Embryonic facial prominence (tissue), 1 donor: ENCODE data around the gene L3HYPDH.
A peak's percentile ranks its signal among the peaks of the same experiment; 100 is the strongest.
"Not testable (repeated sequence)": the region's sequence is repeated elsewhere in the genome, so short reads cannot be mapped to it uniquely, and the experiment has no call there.

Source experiments
- DNase-seq: peaks from one replicate; pipeline ENCODE4 v3.0.0-alpha.2; 2016; ENCODE audit errors: extremely low spot score

Gene L3HYPDH

GRCh38 chr14:59478540-59478939, 5.7 kb downstream of the L3HYPDH start:
- DNase-seq: no peak

- DNase-seq: no peak
These were observed 8.5 kb downstream of the L3HYPDH start for GRCh38 chr14:59475709-59476108.

DNA sequence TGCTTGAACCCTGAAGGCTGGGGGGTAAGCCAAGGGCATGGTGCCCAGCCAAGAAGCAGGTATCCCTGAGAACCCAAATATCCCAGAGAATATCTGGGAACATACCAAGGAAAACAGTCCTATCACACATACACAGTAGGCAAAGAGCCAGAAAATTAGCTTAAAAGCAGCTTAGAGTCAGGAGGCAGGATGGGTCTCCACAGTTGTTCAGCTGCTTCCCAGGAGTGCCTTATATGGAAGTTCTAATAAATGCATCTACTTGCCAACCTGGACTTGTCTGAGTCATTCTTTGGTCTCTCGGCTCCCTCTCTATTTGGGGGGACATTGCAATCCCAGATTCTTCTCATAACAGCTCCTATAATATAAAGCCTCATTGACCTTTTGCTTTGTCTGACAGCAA, 10.0 kb downstream of the L3HYPDH start:
- no peak for DNase-seq

- DNase-seq: no peak
These were observed 18.7 kb downstream of the L3HYPDH start, which contains the start of gene GPR135 for GRCh38 chr14:59465316-59466135. Gene GPR135, minus strand, starts transcription at chr14:59465380. Its CDS starts 154 bp downstream, at chr14:59465226.

- DNase-seq: no peak
These were observed 19.5 kb downstream of the L3HYPDH start for GRCh38 chr14:59464486-59465315.

DNA sequence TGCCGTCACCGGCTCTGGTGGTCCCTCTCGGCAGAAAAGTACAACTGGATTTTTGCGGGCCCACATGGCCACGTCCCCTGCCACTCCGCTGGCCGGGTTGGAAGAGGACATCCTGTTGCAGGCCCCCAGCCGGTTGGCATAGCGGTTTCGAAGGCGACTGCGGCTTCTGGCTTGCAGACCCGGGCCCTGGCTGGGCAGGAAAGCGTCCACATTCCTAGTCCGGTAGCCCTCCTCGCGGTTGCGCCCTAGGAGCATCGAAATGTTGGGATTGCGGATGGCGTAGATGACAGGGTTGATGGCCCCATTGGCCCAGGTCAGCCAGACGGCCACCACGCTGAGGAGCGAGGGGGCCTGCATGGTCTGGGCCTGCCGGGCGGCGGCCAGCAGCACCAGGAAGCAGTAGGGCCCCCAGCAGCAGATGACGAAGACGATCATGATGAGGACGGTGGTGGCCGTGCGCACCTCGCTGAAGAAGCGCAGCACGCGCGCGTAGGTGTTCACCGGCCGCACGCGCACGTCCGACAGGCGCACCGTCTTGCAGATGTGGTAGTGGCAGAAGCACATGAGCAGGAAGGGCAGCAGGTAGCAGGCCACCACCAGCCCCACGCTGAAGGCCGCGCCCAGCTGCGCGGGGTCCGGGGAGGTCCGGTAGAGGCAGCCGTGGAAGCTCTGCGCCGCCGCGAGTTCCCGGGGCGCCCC, 20.3 kb downstream of the L3HYPDH start:
- no peak for DNase-seq

- DNase-seq: no peak
These were observed 22.3 kb downstream of the L3HYPDH start for GRCh38 chr14:59461891-59462290.

- DNase-seq: no peak
These were observed 23.8 kb downstream of the L3HYPDH start for GRCh38 chr14:59460378-59460777.

GRCh38 chr14:59458486-59458885, 25.7 kb downstream of the L3HYPDH start:
- no peak for DNase-seq

DNA sequence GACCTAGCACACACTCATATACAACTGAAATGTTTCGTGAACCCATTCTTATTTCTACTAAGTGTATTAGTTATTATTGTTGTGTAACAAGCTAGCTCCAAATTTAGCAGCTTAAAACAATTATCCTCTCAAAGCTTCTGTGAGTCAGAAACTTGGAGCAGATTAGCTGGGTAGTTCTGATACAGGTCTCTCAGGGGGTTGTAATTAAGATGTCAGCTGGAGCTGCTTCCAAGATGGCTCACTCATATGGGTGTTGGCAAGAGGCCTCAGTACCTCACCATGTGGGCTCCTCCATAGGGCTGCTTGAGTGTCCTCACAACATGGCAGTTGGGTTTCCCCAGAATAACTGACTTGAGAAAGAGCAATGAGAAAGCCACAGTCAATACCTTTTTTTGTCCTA, 28.8 kb downstream of the L3HYPDH start:
- no peak for DNase-seq

GRCh38 chr14:59454139-59454538, 30.1 kb downstream of the L3HYPDH start:
- DNase-seq: no peak

DNA sequence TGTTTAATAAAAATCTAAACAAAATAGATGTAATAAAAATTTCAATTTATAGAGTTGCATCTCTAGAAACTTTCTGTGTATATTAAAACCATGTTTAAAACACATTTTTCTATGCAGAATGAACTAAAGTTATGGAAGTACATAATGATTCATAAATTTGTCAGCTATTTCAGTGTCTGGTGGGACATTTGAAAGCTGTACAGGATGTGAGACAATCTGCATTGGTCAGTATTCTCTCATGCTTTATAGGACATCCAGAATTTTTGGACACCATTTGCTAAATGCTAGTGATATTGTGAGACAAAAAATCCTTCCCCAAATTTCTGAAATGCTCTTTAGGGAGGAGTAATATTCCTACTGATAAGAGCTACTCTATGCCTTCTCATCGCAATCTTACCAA, 32.4 kb downstream of the L3HYPDH start:
- no peak for DNase-seq

DNA sequence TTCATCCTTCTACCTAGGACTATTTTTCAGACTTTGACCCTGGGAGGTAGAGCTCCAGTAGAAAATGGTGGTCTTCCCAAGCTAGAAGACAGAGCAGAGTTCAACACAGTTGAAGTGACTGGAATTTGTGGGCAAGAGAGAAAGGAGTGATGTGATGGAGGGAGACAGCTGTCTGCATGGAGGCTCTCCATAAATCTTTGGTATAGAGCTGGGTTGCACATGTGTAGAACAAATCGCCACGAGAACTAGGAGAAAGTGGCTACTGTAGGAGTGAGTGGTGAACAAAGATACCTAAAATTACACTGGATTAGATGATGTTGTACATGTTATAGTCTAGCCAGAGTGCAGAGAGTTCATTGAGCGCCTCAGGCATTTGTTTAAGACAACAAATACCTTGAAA, 33.5 kb downstream of the L3HYPDH start:
- DNase-seq: no peak

DNA sequence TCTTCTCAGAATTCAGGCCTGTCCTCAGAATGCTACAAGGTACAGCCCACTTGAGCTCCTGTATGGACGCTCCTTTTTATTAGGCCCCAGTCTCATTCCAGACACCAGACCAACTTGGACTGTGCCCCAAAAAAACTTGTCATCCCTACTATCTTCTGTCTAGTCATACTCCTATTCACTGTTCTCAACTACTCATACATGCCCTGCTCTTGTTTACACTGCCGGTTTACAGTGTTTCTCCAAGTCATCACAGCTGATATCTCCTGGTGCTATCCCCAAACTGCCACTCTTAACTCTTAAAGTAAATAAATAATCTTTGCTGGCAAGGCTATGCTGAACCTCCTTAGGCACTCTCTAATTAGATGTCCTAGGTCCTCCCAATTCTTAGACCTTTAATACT, 35.5 kb downstream of the L3HYPDH start:
- not testable (repeated sequence) for DNase-seq

GRCh38 chr14:59439256-59439965, 44.8 kb downstream of the L3HYPDH start:
- DNase-seq: no peak

DNA sequence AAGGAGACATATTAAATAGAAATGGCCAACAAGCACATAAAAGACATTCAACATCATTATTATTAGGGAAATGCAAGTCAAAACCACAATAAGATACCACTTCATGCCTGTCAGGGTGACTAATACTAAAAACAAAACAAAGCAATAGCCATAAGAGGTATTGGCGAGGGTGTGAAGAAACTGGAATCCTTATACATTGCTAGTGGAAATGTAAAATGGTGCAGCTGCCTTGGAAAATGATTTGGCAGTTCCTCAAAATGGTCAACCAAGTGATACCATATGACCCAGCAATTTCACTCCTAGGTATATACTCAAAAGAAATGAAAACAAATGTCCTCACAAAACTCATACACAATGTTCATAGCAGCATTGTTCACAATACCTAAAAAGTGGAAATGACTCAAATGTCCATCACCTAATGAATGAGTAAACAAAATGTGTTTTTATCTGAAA, 46.0 kb downstream of the L3HYPDH start:
- DNase-seq: no peak

DNA sequence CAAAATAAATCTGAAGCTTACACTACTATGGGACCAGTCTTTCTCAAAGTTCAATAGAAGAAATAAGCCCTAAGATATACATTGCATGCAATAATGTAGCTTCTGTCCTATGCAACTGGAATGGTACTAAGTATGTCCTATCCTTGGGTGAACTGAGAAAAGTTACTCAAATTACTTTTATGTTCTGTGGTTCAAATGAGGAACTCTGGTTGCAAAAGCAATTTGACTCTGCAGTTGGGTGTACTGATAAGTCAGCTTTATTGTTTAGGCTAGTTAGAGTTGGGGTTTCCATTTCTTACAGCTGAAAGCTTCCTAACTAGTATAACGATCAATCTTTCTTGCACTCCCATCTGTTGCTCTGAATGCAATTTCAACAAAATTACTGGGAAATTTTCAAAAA, 48.2 kb downstream of the L3HYPDH start:
- no peak for DNase-seq

- DNase-seq: no peak
These were observed 49.1 kb downstream of the L3HYPDH start for GRCh38 chr14:59435101-59435500.

- DNase-seq: no peak
These were observed 54.4 kb downstream of the L3HYPDH start for GRCh38 chr14:59429790-59430189.

DNA sequence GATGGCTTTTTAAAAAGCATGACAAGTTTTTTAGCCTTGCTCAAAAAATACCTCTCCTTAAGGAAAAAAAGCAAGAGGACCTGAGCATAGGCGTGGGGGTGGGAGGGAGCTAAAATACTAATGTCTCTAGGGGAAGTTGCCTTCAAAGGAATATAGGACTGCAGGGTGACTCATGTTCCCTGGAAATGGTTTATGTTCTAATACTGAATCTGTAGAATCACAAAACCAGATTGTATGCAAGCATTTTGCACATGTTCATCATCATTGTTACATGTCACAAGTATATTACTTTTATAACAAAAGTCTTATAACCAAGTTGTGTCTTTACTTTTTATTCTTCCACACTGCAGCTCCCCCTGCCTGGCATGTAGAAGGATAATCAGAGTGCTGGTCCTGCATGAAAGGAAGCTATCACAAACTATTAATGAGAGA, 55.6 kb downstream of the L3HYPDH start:
- DNase-seq: peak; percentile 31
